Astrocyte (in vitro differentiated cells and primary cell): ENCODE results near the gene SLC35D1.

Experiments used
- EZH2 ChIP-seq: IDR thresholded peaks from 2 replicates; pipeline ENCODE4 v1.6.1; 2012; ENCODE audit warnings: mild to moderate bottlenecking, low read length, inconsistent platforms; ENCODE audit not compliant: insufficient read depth
- TF ChIP-seq, protein P1 (sequence below): IDR thresholded peaks from 2 replicates; pipeline ENCODE4 v1.5.1; 2011; ENCODE audit warnings: low read depth, mild to moderate bottlenecking, inconsistent platforms, low read length, moderate library complexity; ENCODE audit not compliant: insufficient read depth

DNA sequence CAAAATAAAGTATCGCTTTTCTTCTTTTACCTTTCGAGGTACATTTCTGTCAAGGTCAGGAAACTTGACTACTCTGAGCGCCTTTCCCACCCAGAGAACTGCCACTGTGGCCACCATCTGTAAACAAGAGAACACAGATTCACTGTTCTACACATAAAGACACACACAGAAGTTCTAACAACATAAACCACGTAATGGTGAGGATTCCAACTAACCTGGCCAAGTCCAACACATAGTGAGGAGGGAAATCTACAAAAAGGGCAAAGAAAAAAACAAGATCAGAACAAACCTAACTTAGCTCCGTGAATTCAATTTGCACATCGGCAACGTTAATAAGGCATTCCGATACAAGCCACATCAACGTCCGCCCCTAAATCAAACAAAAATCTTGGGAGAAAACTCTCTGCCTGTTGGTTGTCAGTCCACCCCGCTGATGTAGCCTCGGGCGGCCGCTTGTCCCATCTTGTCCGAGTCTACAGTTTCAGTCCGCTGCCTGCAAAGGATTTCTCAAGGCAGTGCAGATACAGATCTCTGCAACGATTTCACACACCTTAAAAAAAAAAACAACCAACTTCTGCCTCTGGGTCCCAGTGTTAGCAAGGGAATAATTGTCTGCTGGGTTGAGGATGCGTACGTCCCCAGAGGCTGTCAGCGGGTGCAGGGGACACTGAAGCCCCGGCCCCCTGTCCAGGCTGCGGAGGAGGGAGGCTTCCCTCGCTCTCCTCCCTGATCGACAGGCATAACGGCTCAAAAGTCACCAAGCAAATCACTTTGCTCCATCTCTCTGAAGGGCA is 1.0 kb downstream of the SLC35D1 start:
- TF ChIP-seq, protein P1, sequence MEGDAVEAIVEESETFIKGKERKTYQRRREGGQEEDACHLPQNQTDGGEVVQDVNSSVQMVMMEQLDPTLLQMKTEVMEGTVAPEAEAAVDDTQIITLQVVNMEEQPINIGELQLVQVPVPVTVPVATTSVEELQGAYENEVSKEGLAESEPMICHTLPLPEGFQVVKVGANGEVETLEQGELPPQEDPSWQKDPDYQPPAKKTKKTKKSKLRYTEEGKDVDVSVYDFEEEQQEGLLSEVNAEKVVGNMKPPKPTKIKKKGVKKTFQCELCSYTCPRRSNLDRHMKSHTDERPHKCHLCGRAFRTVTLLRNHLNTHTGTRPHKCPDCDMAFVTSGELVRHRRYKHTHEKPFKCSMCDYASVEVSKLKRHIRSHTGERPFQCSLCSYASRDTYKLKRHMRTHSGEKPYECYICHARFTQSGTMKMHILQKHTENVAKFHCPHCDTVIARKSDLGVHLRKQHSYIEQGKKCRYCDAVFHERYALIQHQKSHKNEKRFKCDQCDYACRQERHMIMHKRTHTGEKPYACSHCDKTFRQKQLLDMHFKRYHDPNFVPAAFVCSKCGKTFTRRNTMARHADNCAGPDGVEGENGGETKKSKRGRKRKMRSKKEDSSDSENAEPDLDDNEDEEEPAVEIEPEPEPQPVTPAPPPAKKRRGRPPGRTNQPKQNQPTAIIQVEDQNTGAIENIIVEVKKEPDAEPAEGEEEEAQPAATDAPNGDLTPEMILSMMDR = no peak
- TF ChIP-seq EZH2 = no peak
